GM19035 (cell line): Measurements from ENCODE around the gene ZNF697.
"Not testable (repeated sequence)": the region's sequence is repeated elsewhere in the genome, so short reads cannot be mapped to it uniquely, and the experiment has no call there.

Experiments
- ATAC-seq: cut with Tn5 transposase; IDR thresholded peaks from one replicate; pipeline ENCODE4 v1.9.1; 2021; ENCODE audit not compliant: unreplicated experiment

ZNF697 gene

DNA sequence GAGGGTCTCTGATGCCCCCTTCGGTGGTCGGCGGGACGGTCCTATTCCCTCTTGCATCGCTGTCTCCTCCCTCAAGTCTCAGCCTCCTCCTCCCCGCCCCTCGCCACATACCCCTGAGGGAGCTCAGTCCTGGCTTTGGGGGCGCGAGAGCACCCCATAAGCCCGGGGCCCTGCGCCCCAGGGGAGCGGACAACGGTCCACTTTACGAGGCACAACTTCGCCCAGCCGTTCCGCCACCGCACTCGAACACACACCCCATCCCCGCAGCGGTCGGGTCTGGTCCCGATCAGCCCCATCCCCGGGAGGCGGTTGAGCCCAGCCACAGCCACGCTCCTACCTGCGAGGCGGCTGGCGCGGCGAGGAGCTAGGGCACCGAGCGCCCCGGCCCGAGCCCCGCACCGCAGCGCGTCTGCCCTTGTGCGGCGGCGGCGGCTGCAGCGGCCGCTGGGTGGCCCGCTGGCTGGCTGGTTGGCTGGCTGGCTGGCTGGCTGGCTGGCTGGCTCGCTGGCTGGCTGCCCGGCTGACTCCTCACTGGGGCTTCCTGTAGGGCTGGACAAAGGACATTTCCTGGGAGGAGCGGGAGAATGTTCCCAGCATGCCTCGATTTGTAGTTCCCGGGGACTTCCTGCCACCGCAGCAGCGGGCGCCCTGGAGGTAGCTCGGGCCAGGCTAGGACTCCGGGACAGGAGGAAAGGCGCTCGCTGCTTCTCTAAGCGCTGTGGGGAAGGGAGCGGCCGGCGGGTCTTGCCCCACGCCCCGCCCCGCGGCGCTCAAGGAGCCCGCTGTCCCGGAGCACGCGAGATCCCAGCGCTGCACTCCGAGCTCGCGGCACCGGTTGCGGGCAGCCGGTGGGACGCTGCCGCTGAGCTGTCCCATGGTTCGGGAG lies at the start of gene ZNF697:
ZNF697 (minus strand) TSS at position 533 of the 886 bp plus-strand sequence. CDS start 22,166 bp downstream, outside the sequence.
- peak; percentile 75 for ATAC-seq

- no peak for ATAC-seq
Measured at GRCh38 chr1:119697598-119697997, 49.5 kb upstream of the ZNF697 start.

DNA sequence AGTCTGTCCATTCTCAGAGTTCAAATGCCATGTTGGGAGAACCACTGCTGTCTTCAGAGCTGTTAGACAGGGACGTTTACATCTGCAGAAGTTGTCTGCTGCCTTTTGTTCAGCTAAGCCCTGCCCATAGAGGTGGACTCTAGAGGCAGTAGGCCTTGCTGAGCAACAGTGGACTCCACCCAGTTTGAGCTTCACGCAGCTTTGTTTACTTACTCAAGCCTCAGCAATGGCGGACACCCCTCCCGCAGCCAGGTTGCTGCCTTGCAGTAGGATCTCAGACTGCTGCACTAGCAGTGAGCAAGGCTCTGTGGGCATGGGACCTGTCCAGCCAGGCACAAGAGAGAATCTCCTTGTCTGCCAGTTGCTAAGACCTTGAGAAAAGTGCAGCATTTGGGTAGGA lies 48.8 kb upstream of the ZNF697 start:
- ATAC-seq = not testable (repeated sequence)

DNA sequence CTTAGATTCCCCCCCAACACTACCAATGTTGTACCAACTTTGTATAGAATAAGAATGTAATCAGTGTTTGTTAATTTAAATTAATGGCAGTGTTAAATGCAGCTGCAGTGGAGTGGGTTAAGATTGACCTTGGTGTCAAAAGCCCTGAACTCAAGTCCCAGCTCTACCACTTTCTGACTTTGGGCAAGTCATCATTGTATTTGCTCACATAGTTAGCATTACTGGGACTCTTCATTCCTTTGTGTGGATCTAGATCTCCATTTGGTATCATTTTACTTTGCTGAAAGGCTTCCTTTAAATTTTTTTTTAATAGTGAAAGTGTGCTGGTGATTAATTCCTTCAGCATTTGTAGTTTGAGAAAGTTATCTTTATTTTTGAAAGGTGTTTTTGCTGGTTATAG lies 41.4 kb upstream of the ZNF697 start:
- no peak for ATAC-seq

DNA sequence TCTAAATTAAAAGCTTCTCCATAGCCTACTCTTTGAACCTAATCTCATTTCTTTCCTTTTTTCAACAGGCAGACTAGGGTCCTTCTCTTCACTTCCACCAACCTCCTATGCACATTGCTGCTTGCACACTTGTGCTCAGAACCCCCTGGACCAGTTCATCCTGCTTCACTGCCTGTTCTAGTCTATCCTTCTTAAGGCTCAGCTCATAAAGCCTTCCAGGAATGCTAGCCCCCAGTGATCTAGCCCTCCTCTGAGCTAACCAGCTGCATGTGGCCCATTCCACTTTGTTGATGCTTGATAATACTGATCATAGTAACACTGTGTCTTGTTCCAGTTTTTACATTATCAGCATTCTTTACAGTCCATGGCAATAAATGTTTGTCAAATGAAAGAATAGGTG lies 40.7 kb upstream of the ZNF697 start:
- ATAC-seq = no peak

GRCh38 chr1:119687434-119688079 lies 39.5 kb upstream of the ZNF697 start:
- ATAC-seq = no peak

- ATAC-seq = no peak
Measured at GRCh38 chr1:119686661-119687060, 38.6 kb upstream of the ZNF697 start.

GRCh38 chr1:119683893-119684292 lies 35.8 kb upstream of the ZNF697 start:
- no peak for ATAC-seq

DNA sequence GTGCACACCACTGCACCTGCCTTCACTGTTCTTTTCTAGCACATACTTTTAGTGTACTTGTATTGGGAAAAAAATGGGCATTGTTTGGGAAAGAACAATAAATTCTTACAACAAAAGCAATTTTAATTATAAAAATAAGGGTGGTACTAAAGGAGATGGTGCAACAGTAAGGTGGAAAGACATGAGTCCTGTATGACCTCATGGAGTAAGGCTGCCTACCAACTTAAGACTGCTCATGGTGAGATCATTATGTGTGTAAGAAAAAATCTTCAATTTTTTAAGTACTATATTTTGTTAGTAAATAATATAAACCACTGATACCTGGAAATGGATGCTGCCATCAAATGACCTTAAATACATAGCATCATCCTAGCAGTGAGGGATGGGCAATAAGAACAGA lies 34.1 kb upstream of the ZNF697 start:
- no peak for ATAC-seq

DNA sequence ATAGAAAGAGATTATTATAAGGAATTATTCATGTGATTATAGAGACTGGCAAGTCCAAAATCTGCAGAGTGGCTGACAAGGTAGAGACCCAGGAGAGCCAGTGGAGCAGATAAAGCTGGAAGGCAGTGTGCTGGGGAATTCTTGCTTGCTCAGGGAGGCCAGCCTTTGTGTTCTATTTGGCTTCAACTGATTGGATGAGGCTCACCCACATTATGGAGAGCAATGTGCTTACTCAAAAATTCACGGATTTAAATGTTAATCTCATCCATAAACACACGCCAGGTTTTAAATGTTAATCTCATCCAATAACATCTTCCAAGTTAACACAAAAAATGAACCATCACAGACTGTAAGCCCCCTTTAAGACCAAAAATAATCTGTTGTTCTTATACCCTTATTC lies 33.5 kb upstream of the ZNF697 start:
- ATAC-seq = no peak

- ATAC-seq = no peak
Measured at GRCh38 chr1:119680723-119681122, 32.7 kb upstream of the ZNF697 start.

- no peak for ATAC-seq
Measured at GRCh38 chr1:119680193-119680592, 32.1 kb upstream of the ZNF697 start.

- ATAC-seq = no peak
Measured at GRCh38 chr1:119679223-119679622, 31.2 kb upstream of the ZNF697 start.

DNA sequence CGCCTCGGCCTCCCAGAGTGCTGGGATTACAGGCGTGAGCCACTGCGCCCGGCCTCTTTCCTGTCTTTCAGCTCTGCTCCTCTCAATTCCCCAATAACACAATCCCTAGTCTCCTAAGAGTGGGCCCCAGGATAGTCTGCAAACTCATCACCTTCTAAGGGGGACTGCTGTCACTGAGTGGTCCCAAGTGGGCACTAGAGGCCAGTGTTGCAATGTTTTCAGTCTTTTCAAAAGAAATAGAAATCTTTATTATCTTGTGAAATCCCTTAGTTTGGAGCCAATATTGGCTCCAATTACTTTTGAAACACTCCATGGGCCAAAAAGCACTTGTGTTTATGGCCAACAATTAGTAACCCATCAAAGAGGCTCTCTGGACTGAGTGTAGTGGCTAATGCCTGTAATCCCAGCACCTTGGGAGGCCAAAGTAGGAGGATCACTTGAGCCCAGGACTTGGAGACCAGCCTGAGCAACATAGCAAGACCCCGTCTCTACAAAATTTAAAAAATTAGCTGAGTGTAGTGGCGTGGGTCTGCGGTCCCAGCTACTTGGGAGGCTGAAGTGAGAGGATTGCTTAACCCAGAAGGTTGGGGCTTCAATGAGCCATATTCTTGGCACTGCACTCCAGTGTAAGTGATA lies 28.6 kb upstream of the ZNF697 start:
- ATAC-seq = no peak

- no peak for ATAC-seq
Measured at GRCh38 chr1:119675349-119676345, 27.6 kb upstream of the ZNF697 start.

GRCh38 chr1:119674835-119675289 lies 26.8 kb upstream of the ZNF697 start:
- no peak for ATAC-seq

- no peak for ATAC-seq
Measured at GRCh38 chr1:119674111-119674526, 26.1 kb upstream of the ZNF697 start.

DNA sequence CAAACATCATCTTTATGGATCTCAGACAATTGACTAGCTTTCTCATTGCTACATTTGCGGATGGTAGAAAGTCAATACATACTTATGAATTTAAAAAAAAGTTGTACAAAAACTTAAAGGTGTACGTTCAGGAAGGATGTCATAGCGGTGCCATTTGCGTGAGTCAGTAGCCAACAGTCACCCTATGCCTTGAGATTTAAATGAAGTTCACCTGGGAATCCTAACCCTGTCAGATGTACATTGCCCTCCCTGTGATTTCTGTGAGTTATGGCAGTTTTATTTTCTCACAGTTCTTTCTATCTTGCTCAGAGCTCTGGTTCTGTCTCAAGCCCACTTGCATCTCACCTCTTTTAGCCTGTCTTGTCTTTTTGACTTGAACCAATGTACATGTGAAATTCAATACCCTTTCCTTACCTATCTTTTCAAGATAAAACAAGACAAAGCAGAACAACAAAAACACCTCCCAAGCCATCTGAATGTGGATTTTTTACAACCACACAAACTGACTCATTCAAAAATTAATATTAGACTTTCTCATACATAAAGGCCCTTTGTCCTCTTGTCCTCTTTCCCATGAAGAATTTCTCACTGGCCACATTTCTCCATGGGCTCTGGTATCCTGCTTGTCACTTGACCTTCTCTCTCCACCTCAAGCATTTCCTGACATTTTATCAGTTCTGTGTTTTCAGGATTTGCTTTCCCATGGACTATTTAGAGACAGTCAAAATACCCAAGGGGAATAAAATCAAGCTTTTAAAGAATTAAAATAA lies 25.3 kb upstream of the ZNF697 start:
- no peak for ATAC-seq

DNA sequence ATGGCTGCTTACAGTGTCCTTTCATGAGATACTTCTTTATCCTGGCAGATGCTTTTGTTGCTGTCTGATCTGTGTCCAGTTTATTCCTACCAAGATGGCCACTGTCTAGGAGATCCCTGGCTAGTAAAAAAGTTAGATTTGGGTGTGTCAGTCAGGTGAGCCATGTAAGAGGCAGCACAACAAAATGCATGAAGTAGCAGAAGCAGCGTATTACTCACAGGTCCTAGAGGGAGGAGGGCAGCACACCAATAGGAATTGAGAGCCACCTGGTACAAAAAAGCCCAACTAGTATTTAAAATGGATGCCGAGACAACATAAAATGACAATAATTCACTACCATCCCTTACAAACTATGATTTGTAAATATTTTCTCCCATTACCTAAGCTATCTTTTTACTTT lies 22.8 kb upstream of the ZNF697 start:
- no peak for ATAC-seq

- ATAC-seq = no peak
Measured at GRCh38 chr1:119667173-119667572, 19.1 kb upstream of the ZNF697 start.
